ENCODE results near the gene ARL15.

DNA sequence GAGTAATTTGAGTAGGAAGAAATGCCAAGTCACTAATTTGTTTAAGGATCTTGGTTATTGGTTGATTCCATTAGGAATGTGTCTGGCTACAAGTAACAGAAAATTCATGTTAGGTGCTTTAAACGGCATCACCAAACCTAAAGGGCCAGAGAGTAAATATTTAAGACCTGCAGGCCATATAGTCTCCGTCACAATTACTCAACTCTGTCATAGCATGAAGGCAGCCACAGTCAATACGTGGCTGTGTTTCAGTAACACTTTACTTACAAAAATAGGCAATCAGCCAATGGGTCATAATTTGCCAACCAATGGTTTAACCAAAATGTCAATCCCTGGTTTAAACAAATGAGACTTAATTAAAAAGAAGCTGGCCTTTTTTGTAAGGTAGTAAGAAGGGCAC, 98.5 kb downstream of the ARL15 start:
- no peak for TF ChIP-seq CTCF (IDR thresholded peaks at IDR 0.05)
- TF ChIP-seq POLR2A (IDR thresholded peaks at IDR 0.05): no peak
